Renal pelvis (tissue), 3 donors: Measurements from ENCODE around the gene DSG1. TPM values are rescaled to one million over a fixed set of nuclear protein-coding genes. Genes with fewer than 3 reads are reported as not detected.

Source experiments
- polyA plus RNA-seq, 3 donors: library from polyadenylated mRNA; unstranded; fragments of 120-200 nt; gene quantifications; one replicate each; pipeline ENCODE4 v1.2.1, GENCODE V29; 2013; ENCODE audit not compliant: insufficient read length in 3 of 3

Gene DSG1
- polyA plus RNA-seq, 3 donors = 0.09 to 0.12 (median 0.10) TPM

Other genes starting within 250 kb of the DSG1 start
- gene DSC2, start 215.7 kb upstream of the DSG1 start, polyA plus RNA-seq = 10 to 100 TPM; 35.1 to 47.5 (median 39.8) TPM
- 1 to 10 TPM; 1.7 to 2.0 (median 1.8) TPM for gene DSC1, start 155.3 kb upstream of the DSG1 start, polyA plus RNA-seq
- gene DSG4, start 58.6 kb downstream of the DSG1 start, polyA plus RNA-seq = under 1 TPM in 1 of 3 donors, not detected in 2; 0.01 TPM
- gene DSG3, start 129.6 kb downstream of the DSG1 start, polyA plus RNA-seq = not detected
- 10 to 100 TPM; 35.7 to 51.5 (median 44.3) TPM for gene DSG2, start 180.0 kb downstream of the DSG1 start, polyA plus RNA-seq